HG02852 (cell line): ENCODE data around the gene RHBDF1.
"Not testable (repeated sequence)": the region's sequence is repeated elsewhere in the genome, so short reads cannot be mapped to it uniquely, and the experiment has no call there.

Experiments
- ATAC-seq: cut with Tn5 transposase; IDR thresholded peaks from one replicate; pipeline ENCODE4 v1.9.1; 2021; ENCODE audit warnings: mild to moderate bottlenecking, moderate library complexity; ENCODE audit not compliant: unreplicated experiment

Gene RHBDF1

DNA sequence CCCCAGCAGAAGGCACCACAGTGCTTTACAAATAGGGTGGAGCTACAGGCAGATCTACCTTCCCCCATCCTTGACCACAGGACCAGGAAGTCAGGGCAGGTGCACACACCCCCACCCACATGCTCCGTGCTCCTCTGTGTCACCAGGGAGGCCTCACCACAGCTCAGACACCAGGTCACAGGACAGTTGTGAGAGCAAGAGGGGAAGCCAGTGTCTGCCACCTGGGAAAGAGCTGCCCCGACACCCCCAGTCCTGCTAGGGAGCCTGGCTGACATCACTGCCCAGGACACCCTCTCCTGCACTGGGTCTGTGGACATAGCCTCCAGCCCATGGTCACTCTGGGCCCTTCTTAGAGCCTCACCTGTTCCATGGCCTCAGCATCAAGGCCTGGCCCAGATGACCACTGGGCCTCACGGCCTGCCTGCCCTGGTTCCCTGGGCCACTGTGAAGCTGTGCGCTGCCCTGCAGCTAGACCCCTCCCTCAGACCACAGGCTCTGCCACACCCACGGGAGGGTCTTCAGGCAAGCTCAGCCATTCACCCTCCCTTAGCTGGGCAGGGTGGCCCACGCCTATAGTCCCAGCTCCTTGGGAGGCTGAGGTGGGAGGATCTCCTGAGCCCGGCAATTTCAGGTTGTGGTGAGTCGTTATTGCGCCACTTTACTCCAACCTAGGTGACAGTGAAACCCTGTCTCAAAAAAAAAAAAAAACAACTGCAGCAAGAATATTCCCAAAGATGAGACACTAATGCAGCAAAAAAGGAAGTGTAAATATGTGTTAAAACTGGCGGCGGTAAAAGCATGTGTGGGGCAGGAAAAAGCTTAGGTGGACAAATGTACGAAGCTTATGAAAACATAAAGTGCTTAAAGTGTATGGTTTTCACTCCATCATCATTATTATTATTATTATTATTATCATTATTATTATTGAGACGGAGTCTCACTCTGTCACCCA is 33.2 kb downstream of the RHBDF1 start:
- ATAC-seq, result peak; percentile 77

- ATAC-seq, result not testable (repeated sequence)
Measured at GRCh38 chr16:38206-38605, 34.2 kb downstream of the RHBDF1 start.

DNA sequence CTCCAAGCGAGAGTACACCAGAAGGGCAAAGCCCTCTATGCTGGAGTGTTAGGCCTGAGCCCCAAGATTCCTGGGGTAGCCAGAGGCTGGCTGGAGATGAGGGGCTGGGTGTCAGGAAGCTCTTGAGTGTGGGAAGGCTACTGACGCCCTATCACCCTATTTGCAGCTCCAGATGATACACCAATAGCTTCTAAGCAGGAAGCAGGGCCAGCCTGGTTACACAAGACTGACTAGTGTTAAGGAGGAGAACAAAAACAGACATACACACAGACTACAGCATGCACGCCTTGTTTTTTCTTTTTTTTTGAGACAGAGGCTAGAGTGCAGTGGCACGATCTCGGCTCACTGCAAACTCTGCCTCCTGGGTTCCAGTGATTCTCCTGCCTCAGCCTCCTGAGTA is 34.9 kb downstream of the RHBDF1 start:
- ATAC-seq, result no peak

GRCh38 chr16:36336-36984 is 36.0 kb downstream of the RHBDF1 start:
- ATAC-seq, result no peak

- no peak for ATAC-seq
Measured at GRCh38 chr16:35678-36305, 36.6 kb downstream of the RHBDF1 start.

- ATAC-seq, result no peak
Measured at GRCh38 chr16:35011-35677, 37.3 kb downstream of the RHBDF1 start.

GRCh38 chr16:34648-34987 is 37.8 kb downstream of the RHBDF1 start:
- ATAC-seq, result no peak

- no peak for ATAC-seq
Measured at GRCh38 chr16:33877-34647, 38.4 kb downstream of the RHBDF1 start.

DNA sequence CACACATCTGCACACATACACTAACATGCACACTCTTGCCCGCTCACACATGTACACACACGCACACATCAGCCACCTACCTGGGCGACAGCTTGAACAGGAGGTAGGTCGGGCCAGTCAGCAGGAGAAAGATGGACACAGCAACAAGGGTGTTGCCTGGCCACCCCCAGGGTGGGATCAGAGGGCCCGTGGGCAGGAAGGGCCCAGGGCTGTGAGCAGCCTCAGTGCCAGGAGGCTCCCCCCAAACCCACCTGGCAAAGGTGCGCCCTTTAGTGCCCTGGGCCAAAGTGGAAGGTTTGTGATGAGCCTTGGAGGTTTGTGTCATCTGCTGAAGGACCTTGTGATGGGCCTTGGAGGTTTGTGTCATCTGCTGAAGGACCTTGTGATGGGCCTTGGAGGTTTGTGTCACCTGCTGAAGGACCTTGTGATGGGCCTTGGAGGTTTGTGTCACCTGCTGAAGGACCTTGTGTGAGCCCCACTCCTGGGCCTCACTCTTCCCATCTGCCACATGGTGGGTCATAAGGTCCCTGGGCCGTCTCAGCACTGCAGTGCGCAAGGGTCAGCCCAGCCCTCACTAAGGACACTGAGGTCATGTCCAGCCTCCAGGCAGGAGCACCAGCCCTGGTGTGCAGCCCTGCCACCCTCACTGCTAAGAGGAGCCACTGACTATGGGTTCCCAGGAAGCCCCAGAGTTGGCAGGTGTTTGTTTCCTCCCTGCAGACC is 39.1 kb downstream of the RHBDF1 start:
- not testable (repeated sequence) for ATAC-seq

GRCh38 chr16:30627-31026 is 41.8 kb downstream of the RHBDF1 start:
- not testable (repeated sequence) for ATAC-seq

- peak; percentile 80 for ATAC-seq
Measured at GRCh38 chr16:25926-26348, 46.5 kb downstream of the RHBDF1 start.

GRCh38 chr16:24151-24550 is 48.3 kb downstream of the RHBDF1 start:
- not testable (repeated sequence) for ATAC-seq

- not testable (repeated sequence) for ATAC-seq
Measured at GRCh38 chr16:20886-21285, 51.5 kb downstream of the RHBDF1 start.

DNA sequence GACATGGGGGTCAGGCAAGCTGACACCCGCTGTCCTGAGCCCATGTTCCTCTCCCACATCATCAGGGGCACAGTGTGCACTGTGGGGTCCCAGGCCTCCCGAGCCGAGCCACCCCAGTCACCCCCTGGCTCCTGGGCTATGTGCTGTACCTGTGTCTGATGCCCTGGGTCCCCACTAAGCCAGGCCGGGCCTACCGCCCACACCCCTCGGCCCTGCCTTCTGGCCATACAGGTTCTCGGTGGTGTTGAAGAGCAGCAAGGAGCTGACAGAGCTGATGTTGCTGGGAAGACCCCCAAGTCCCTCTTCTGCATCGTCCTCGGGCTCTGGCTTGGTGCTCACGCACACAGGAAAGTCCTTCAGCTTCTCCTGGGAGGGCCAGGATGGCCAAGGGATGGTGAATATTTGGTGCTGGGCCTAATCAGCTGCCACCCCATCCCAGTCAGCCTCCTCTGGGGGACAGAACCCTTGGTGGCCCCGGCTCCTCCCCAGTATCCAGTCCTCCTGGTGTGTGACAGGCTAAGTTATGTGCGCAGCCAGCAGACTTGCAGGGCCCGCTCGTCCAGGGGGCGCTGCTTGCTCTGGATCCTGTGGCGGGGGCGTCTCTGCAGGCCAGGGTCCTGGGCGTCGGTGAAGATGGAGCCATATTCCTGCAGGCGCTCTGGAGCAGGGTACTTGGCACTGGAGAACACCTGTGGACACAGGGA is 55.2 kb downstream of the RHBDF1 start:
- ATAC-seq, result not testable (repeated sequence)

DNA sequence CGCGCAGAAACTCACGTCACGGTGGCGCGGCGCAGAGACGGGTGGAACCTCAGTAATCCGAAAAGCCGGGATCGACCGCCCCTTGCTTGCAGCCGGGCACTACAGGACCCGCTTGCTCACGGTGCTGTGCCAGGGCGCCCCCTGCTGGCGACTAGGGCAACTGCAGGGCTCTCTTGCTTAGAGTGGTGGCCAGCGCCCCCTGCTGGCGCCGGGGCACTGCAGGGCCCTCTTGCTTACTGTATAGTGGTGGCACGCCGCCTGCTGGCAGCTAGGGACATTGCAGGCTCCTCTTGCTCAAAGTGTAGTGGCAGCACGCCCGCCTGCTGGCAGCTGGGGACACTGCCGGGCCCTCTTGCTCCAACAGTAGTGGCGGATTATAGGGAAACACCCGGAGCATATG is 61.7 kb downstream of the RHBDF1 start:
- ATAC-seq, result not testable (repeated sequence)

- no peak for ATAC-seq
Measured at GRCh38 chr16:9903-10665, 62.3 kb downstream of the RHBDF1 start.
